ENCODE measurements around the gene SRXN1.

DNA sequence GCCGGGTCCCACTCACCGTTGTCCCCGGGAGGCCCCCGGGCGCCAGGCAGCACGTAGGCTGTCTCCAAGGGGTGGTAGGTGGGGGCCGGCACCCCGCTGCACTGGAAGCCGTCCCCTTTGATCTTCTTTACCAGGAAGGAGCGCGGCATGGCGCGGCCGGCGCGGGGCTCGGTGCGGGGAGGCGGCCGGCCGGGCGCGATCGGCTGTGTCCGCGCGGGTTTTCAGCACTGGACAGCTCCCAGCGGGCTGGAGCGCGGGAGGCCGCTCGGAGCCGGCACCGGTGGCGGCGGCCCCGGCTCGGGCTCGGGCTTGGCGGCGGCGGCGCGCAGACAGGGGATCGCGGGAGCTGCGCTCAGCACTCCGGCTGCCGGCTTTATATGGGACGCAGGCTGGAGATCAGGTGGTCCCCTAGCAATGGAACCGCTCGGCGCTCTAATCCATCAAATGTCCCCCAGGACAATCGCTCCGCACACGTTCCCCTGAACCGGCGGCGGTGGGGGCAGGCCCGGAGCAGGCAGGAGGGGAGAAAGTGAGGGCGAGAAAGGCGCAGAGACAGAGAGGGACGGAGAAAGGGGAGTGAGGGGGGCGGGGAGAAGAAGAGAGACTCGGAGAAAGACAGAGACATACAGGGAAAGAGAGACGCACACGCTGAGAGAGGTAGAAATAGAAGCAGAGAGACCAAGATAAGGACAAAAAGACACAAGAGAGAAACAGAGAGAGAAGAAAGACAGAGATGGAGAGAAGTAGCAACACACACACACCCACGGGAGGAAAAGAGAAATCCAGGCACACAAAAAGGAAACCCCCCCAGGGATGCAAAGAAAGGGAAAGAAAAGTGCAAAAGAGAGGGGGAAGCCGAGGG is 22.7 kb upstream of the SRXN1 start, which contains the start of gene SCRT2:
- TF ChIP-seq FOXM1 (IDR thresholded peaks at IDR 0.05; ENCODE audit: borderline replicate concordance) (no peak; the same call in 1 of the 2 replicates), LEF1 (IDR thresholded peaks at IDR 0.05; ENCODE audit: borderline replicate concordance) (peak; percentile 69; the same call in 1 of the 2 replicates)
- TF ChIP-seq, protein P1, sequence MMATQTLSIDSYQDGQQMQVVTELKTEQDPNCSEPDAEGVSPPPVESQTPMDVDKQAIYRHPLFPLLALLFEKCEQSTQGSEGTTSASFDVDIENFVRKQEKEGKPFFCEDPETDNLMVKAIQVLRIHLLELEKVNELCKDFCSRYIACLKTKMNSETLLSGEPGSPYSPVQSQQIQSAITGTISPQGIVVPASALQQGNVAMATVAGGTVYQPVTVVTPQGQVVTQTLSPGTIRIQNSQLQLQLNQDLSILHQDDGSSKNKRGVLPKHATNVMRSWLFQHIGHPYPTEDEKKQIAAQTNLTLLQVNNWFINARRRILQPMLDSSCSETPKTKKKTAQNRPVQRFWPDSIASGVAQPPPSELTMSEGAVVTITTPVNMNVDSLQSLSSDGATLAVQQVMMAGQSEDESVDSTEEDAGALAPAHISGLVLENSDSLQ (IDR thresholded peaks at IDR 0.05): no peak

All from HEK293T (cell line).